ENCODE data around the gene GMDS.

DNA sequence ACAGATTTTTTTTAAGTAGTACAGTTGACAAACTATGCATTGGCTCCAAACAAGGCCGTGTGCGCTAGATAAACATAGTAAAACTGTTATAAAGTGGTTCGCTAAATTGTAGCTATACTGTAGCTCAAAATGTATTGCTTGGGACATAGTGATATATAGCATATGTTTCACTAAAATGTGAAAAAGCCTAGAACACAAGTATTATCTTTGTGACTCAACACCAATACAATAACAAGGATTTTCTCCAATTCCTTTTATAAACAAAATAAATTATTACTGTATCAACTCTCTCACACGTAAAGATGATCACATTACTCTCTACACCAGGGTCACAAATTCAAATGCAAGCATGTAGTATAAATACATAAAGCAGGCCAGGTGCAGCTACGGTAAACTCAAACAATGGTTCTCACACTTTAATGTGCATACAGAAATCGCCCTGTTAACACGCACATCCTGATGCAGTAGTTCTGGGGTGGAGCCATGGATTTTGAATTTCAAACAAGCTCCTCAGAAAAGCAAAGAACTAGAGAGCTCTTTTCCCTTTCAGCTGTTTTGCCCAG is 214.6 kb downstream of the GMDS start:
- no peak for TF ChIP-seq POLR2A (IDR thresholded peaks at IDR 0.05)
- TF ChIP-seq, protein P1, sequence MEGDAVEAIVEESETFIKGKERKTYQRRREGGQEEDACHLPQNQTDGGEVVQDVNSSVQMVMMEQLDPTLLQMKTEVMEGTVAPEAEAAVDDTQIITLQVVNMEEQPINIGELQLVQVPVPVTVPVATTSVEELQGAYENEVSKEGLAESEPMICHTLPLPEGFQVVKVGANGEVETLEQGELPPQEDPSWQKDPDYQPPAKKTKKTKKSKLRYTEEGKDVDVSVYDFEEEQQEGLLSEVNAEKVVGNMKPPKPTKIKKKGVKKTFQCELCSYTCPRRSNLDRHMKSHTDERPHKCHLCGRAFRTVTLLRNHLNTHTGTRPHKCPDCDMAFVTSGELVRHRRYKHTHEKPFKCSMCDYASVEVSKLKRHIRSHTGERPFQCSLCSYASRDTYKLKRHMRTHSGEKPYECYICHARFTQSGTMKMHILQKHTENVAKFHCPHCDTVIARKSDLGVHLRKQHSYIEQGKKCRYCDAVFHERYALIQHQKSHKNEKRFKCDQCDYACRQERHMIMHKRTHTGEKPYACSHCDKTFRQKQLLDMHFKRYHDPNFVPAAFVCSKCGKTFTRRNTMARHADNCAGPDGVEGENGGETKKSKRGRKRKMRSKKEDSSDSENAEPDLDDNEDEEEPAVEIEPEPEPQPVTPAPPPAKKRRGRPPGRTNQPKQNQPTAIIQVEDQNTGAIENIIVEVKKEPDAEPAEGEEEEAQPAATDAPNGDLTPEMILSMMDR (IDR thresholded peaks at IDR 0.05): no peak

All from vagina (tissue), 2 donors.